Caco-2 (cell line): Measurements from ENCODE around the gene TNP2. TPM values are rescaled to one million over a fixed set of nuclear protein-coding genes. Genes with fewer than 3 reads are reported as not detected.

Experiments used
- BruUV-seq: library from RNA; stranded (reverse); fragments of 400-500 nt; replicated peaks from 2 replicates; lab custom pipeline; 2021; lab: Mats Ljungman, UMichigan
- CTCF ChIA-PET: fragments of 300-600 bp; sonication (Branson Sonifier 250); formaldehyde crosslinking; loops from one replicate; lab custom pipeline; 2022; ENCODE audit warnings: antibody characterized with exemption; lab: Charles Lee
- POLR2A ChIA-PET: fragments of 300-600 bp; sonication (Branson Sonifier 250); formaldehyde crosslinking; loops from one replicate; lab custom pipeline; 2022; ENCODE audit warnings: antibody characterized with exemption; lab: Charles Lee
- DNase-seq, 2 experiments: peaks; one replicate each; pipeline versions ENCODE4 v3.0.0 to v3.0.0-alpha.2; 2020 to 2022
- H3K27me3 ChIP-seq: replicated peaks from 2 replicates; pipeline ENCODE4 v1.6.0; 2011; ENCODE audit warnings: low read length; ENCODE audit not compliant: control insufficient read depth, insufficient read depth
- H3K36me3 ChIP-seq: 2 replicates; pipeline ENCODE4 v1.5.1; 2011; ENCODE audit warnings: low read length; ENCODE audit not compliant: control insufficient read depth, insufficient read depth
- H3K4me1 ChIP-seq: fragments of 250-450 bp; sonication (Bioruptor Pico); 2 replicates; pipeline ENCODE4 v1.5.1; 2020; ENCODE audit warnings: mild to moderate bottlenecking
- H3K4me3 ChIP-seq: 2 replicates; pipeline ENCODE4 v1.5.1; 2011; ENCODE audit warnings: low read depth, mild to moderate bottlenecking, control low read depth, low read length
- H3K9me3 ChIP-seq: fragments of 250-450 bp; sonication (Bioruptor Pico); 2 replicates; pipeline ENCODE4 v1.5.1; 2020; ENCODE audit warnings: mild to moderate bottlenecking, moderate library complexity
- H3K27ac Mint-ChIP-seq: one replicate; pipeline ENCODE4 v1.8.0; 2022; ENCODE audit warnings: mixed read lengths; ENCODE audit not compliant: unreplicated experiment
- H3K27me3 Mint-ChIP-seq: one replicate; pipeline ENCODE4 v1.8.0; 2022; ENCODE audit warnings: mixed read lengths; ENCODE audit not compliant: insufficient read depth, unreplicated experiment
- H3K36me3 Mint-ChIP-seq: one replicate; pipeline ENCODE4 v1.8.0; 2022; ENCODE audit warnings: mild to moderate bottlenecking, mixed read lengths; ENCODE audit not compliant: insufficient read depth, unreplicated experiment
- H3K4me1 Mint-ChIP-seq: one replicate; pipeline ENCODE4 v1.8.0; 2022; ENCODE audit warnings: low read depth, mixed read lengths; ENCODE audit not compliant: unreplicated experiment
- H3K4me3 Mint-ChIP-seq: one replicate; pipeline ENCODE4 v1.8.0; 2022; ENCODE audit warnings: mild to moderate bottlenecking, moderate library complexity, mixed read lengths; ENCODE audit not compliant: unreplicated experiment
- H3K9me3 Mint-ChIP-seq: one replicate; pipeline ENCODE4 v1.8.0; 2022; ENCODE audit warnings: mixed read lengths; ENCODE audit not compliant: unreplicated experiment
- CTCF ChIP-seq, 2 experiments: fragments of 200-600 bp in 1 of 2; IDR thresholded peaks; 1 replicate in 1 of 2; 2 replicates in 1 of 2; pipeline versions ENCODE4 v1.5.1 to v1.8.0; 2011 to 2022; ENCODE audit warnings: antibody characterized with exemption in 1 of 2, control low read depth in 1 of 2, inconsistent platforms in 1 of 2, low read depth in 1 of 2, low read length in 1 of 2, mild to moderate bottlenecking in 1 of 2, moderate library complexity in 1 of 2; ENCODE audit not compliant: insufficient read depth in 1 of 2, severe bottlenecking in 1 of 2, unreplicated experiment in 1 of 2
- intact Hi-C: fragments of 100-400 bp; cut with micrococcal nuclease; formaldehyde crosslinking; loops from one replicate; pipeline ENCODE4 v1.10.0; 2022; ENCODE audit not compliant: unreplicated experiment
- total RNA-seq: library from RNA; stranded (reverse); gene quantifications from 2 replicates; pipeline ENCODE4 v1.2.3, GENCODE V29; 2022

Gene TNP2
- total RNA-seq, 1 experiment from 2014 or later: not detected

DNA sequence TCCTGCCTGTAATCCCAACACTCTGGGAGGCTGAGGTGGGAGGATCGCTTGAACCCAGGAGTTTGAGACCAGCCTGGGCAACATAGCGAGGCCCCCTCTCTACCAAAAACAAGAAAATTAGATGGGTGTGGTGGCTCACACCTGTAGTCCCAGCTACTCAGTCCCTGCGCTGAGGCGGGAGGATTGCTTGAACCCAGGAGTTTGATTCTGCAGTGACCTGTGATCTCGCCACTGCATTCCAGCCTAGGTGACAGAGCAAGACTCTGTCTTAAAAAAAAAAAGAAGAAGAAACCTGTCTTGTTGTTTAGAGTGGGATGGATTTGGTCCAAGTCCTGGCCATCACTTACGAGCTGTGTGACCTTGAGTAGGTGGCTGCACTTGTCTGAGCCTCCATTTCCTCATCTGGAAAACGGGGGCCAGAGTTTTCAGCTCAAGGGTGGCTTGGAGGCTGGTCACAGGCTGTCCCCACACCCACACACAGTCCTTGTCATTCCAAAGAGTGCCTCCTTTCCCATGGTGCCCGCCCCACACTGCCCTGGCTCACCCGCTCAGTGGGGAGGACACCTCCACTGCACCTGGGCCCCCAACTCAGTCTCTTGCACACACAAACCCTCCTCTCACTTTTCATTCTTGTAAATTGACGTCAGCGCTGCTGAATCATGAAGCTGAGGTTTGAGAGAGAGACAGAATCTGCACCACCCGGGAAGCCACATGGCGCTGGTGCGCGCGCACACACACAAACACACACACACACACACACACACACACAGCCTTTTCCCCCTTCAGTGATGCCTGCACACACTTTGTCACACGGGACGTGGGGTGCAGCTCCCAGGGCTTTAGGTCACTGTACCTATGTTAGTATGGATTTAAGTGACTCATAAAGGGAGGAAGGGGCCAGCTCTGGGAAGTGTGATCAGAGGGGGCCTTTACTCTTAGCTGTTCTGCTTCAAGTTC is 17.3 kb downstream of the TNP2 start:
- Histone ChIP-seq H3K27me3 (no peaks in the 10 kb centered on the region), H3K4me3 (no peak overlapping the region), H3K36me3 (no peaks in the 10 kb centered on the region), H3K9me3 (no peaks in the 10 kb centered on the region), H3K4me1 (no peaks in the 10 kb centered on the region)
- no peaks in the 10 kb centered on the region for H3K27me3 Mint-ChIP-seq
- H3K4me3 Mint-ChIP-seq: no peak overlapping the region
- peaks cover 7% of the 10 kb centered on the region for H3K4me1 Mint-ChIP-seq
- TF ChIP-seq CTCF (IDR thresholded peaks at IDR 0.05; ENCODE audit: insufficient read depth in 1 of 2, low read depth in 1 of 2, low read length in 1 of 2, severe bottlenecking in 1 of 2, unreplicated experiment in 1 of 2): no peak
- intact Hi-C loops: loop anchor here (10.0 kb wide), 1 partner anchor 147 kb away; no protein-coding TSS in a partner anchor
- ChIA-PET CTCF (interaction anchor here (0.6 kb wide), 1 partner anchor 41 kb away, joined by 5 read pairs; no protein-coding TSS in a partner anchor), POLR2A (interaction anchor here (0.6 kb wide), 1 partner anchor 17 kb away, joined by 5 read pairs; no protein-coding TSS in a partner anchor)
- DNase-seq: no peak
- BruUV-seq: no TSS peak
- peaks cover 46% of the 10 kb centered on the region for H3K36me3 Mint-ChIP-seq
- H3K27ac Mint-ChIP-seq: no peak overlapping the region
- H3K9me3 Mint-ChIP-seq: no peaks in the 10 kb centered on the region

DNA sequence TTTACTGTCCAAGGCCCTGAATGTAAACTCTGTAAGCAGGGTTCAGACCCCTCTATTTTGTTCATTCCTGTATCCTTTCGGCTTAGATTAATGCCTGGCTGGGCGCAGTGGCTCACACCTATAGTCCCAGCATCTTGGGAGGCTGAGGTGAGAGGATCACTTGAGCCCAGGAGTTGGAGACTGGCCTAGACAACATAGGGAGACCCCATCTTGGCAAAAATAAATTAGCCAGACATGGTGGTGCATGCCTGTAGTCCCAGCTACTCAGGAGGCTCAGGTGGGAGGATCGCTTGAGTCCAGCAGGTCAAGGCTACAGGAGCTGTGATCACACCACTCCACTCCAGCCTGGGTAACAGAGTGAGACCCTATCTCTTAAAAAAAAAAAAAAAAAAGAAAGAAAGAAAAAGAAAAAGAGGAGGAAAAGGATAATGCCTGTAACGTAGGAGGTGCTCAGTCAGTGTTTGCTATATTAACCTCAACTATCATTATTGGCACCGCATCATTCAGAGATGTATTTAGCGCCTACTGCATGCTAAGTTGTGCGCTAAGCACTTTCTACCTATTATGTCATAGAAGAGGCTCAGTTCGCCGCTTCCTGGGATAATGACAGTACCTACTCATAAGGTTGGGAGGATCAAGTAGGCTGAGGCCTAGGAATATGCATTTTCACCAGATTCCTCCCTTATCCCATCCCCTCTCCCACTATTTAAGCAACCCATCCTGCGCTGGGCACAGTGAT is 18.2 kb downstream of the TNP2 start:
- ChIA-PET CTCF (interaction anchor here (0.6 kb wide), 1 partner anchor 42 kb away, joined by 5 read pairs; no protein-coding TSS in a partner anchor), POLR2A (no interaction called here)
- peaks cover 7% of the 10 kb centered on the region for H3K4me1 Mint-ChIP-seq
- Histone ChIP-seq H3K4me1 (no peaks in the 10 kb centered on the region), H3K9me3 (no peaks in the 10 kb centered on the region), H3K4me3 (no peak overlapping the region), H3K27me3 (no peaks in the 10 kb centered on the region), H3K36me3 (no peaks in the 10 kb centered on the region)
- no peak for DNase-seq
- intact Hi-C loops: loop anchor here (10.0 kb wide), 1 partner anchor 146 kb away; no protein-coding TSS in a partner anchor
- no peak overlapping the region for H3K27ac Mint-ChIP-seq
- peaks cover 38% of the 10 kb centered on the region for H3K36me3 Mint-ChIP-seq
- no peaks in the 10 kb centered on the region for H3K27me3 Mint-ChIP-seq
- H3K9me3 Mint-ChIP-seq: no peaks in the 10 kb centered on the region
- H3K4me3 Mint-ChIP-seq: no peak overlapping the region
- TF ChIP-seq CTCF (IDR thresholded peaks at IDR 0.05; ENCODE audit: insufficient read depth in 1 of 2, low read depth in 1 of 2, low read length in 1 of 2, severe bottlenecking in 1 of 2, unreplicated experiment in 1 of 2): no peak
- BruUV-seq: no TSS peak
